ENCODE measurements around the gene AMBRA1.
"Not testable (repeated sequence)": the region's sequence is repeated elsewhere in the genome, so short reads cannot be mapped to it uniquely, and the experiment has no call there.

AMBRA1 gene

GRCh38 chr11:46533396-46534100 is 60.3 kb downstream of the AMBRA1 start:
- no peak for DNase-seq

GRCh38 chr11:46529928-46530574 is 63.8 kb downstream of the AMBRA1 start:
- DNase-seq = no peak

DNA sequence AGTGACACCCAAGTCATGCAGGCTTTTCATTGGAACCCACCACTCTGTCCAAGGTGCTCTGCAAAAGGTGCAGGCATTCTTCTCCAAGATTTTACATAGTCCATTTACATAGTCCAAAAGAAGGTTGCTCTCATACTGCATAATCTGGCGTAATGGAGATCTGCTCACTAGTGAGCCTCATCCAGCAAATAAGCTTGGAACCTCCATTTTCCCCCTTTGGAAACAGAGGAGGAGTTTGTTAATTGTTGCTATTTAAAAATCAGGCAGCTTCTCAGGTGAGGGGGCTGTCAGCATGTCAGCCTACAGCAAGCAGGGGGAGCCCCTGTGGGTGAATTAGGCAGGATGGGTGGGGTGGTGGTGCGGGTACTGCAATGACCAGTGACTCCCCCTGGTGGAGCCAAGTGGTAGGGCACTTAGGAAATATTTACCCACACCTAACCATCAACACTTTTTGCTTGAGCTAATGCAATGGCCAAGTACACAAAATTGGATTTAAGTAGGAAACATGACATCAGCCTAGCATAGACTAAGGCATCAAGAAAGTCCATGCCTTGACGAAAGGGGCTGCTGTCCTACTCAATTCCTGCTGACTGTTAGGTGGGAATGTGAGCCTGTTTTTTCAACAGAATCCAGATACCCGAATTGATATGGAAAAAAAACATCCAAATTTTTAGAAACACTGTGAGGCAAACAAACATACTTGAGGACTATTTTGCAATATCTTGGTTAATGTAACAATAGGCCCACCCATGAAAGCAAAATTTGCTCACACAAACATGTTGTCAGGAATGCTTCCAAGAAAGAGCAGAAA is 64.5 kb downstream of the AMBRA1 start:
- peak; percentile 36 for DNase-seq

GRCh38 chr11:46528445-46529094 is 65.3 kb downstream of the AMBRA1 start:
- DNase-seq = no peak

DNA sequence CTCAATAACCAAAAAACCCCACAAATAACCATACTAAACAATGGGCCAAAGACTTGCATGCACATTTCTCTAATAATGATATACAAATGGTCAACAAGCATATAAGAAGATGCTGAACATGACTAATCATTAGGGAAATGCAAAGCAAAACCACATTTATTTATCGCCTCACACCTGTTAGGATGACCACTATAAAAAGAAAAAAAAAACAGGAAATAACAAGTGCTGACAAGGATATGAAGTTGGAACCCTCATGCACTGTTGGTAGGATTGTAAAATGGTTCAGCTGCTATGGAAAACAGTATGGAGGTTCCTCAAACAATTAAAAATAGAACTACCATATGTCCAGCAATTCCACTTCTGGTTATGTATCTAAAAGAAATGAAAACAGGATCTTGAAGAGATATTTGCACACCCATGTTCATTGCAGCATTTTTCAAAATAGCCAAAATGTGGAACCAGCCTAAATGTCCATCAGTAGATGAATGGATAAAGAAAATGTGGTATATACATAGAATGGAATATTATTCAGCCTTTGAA is 66.2 kb downstream of the AMBRA1 start:
- DNase-seq = no peak

- DNase-seq = no peak
Measured at GRCh38 chr11:46526216-46527215, 67.3 kb downstream of the AMBRA1 start.

- DNase-seq = no peak
Measured at GRCh38 chr11:46524201-46524770, 69.5 kb downstream of the AMBRA1 start.

DNA sequence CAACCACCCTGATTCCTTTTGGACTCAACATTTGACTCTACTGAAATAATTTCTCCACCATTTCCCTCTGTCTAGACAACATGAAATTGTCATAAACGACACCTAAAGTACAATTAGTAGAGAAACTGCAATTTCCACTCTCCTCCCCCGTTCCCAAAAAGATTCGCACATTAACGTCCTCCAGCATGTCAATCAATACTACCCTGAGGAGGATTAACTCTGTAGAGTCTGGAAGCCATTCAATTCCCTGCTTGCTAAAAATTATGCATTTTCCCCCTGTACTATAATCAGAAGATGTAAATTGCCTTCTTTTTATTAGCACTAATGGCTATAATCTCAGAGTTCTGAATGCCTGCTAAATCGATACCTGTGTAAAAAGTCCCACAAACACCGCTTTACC is 70.5 kb downstream of the AMBRA1 start:
- no peak for DNase-seq

DNA sequence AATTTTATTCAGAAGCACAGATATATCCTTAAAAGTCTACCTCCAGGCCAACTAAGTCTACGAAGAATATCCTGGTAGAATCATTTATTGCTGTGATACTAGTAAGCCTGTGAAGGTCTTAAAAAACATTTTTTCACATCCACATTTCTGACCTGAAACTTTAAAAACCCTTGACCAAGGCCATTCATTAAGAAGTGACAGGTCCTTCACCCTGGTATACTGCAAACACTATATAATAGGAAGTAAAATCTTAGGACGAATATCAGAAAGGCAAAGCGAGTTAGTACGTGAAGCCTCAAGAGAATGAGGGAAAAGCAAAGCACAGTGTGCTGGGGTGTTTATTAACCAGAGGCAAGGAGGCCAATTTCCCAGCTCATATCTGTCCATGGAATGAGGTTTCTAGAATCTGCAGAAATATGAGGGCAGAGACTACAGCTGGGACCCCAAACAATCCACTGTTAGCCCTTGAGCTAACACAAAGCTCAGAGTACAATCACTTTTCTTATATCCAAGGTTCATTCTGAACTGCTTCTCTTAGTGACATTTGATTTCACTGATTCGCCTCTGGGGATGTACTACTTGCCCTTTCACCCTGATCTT is 71.0 kb downstream of the AMBRA1 start:
- no peak for DNase-seq

- no peak for DNase-seq
Measured at GRCh38 chr11:46521961-46522681, 71.7 kb downstream of the AMBRA1 start.

- no peak for DNase-seq
Measured at GRCh38 chr11:46520971-46521745, 72.7 kb downstream of the AMBRA1 start.

GRCh38 chr11:46519351-46519750 is 74.5 kb downstream of the AMBRA1 start:
- DNase-seq = no peak

DNA sequence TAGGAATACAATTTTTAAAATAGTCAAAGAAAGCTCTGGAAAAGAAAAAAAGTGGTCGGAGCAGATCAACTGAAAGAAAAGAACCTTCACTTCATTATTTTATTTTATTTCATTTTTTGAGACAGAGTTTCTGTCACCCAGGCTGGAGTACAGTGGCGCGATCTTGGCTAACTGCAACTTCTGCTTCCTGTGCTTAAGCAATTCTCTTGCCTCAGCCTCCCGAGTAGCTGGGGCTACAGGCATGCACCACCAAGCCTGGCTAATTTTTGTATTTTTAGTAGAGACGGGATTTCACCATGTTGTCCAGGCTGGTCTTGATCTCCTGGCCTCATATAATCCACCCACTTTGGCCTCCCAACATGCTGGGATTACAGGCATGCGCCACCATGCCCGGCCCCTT is 74.9 kb downstream of the AMBRA1 start:
- not testable (repeated sequence) for DNase-seq

DNA sequence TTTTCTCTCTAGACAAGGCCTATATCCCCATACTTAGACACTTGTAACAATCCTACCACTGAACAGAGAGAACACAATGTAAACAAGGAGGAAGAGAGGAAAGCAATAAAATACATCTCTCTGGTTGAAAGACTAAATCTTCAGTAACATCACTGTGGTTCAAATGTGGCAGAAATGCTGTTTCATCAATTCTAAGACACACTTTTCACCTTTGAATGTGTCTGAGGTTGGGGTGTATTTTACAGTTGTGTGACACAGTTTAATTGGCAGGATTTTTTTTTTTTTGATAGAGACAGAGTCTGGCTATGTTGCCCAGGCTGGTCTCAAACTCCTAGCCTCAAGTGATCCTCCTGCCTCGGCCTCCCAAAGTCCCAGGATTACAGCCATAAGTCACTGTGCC is 79.5 kb downstream of the AMBRA1 start:
- no peak for DNase-seq

DNA sequence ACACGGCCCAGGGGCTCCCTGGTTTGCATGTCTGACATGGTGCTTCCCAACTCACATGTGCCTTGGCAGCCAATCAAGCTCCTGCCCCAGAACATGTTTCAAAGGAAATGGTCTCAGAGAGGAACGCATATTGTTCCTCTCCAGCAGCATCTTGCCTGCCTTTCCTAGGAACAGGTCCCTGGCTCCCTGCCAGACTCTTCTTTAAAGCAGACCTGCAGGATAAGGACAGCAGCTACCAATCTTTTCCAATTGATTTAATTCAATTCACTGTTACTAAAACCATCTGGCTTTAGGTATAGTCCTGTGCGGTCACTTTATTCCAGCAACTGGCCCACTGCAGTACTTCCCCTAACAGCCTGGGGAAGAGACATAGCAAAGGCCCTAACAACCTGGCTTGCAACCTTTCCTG is 79.9 kb downstream of the AMBRA1 start:
- DNase-seq = no peak

GRCh38 chr11:46512261-46512881 is 81.5 kb downstream of the AMBRA1 start:
- no peak for DNase-seq

- DNase-seq = no peak
Measured at GRCh38 chr11:46511342-46511741, 82.5 kb downstream of the AMBRA1 start.

GRCh38 chr11:46508360-46508759 is 85.5 kb downstream of the AMBRA1 start:
- no peak for DNase-seq

- DNase-seq = no peak
Measured at GRCh38 chr11:46506483-46506791, 87.4 kb downstream of the AMBRA1 start.
